IPS-20b (cell line): Measurements from ENCODE around the gene TBX10.
"Not testable (repeated sequence)": the region's sequence is repeated elsewhere in the genome, so short reads cannot be mapped to it uniquely, and the experiment has no call there.

Source experiments
- H3K27ac ChIP-seq: one replicate; pipeline ENCODE4 v1.5.1; 2013; ENCODE audit warnings: low read length
- H3K27me3 ChIP-seq: 2 replicates; pipeline ENCODE4 v1.6.1; 2013; ENCODE audit warnings: mild to moderate bottlenecking, low read length, inconsistent platforms; ENCODE audit not compliant: insufficient read depth
- H3K36me3 ChIP-seq: 2 replicates; pipeline ENCODE4 v1.6.1; 2013; ENCODE audit warnings: low read depth, mild to moderate bottlenecking, inconsistent platforms, low read length, moderate library complexity; ENCODE audit not compliant: insufficient read depth
- H3K4me1 ChIP-seq: 2 replicates; pipeline ENCODE4 v1.6.1; 2013; ENCODE audit warnings: mild to moderate bottlenecking, control low read depth, inconsistent platforms, low read length, moderate library complexity; ENCODE audit not compliant: insufficient read depth
- H3K4me3 ChIP-seq: 2 replicates; pipeline ENCODE4 v1.5.1; 2013; ENCODE audit warnings: mild to moderate bottlenecking, low read length, inconsistent platforms
- H3K9ac ChIP-seq: 2 replicates; pipeline ENCODE4 v1.6.1; 2013; ENCODE audit warnings: low read depth, mild to moderate bottlenecking, inconsistent platforms, low read length, moderate library complexity
- H3K9me3 ChIP-seq: 2 replicates; pipeline ENCODE4 v1.6.1; 2013; ENCODE audit warnings: mild to moderate bottlenecking, low read depth, low read length, inconsistent platforms; ENCODE audit not compliant: insufficient read depth

The TBX10 gene

GRCh38 chr11:67639438-67639859 lies at the start of gene TBX10:
Gene TBX10 (minus strand): TSS chr11:67639763. CDS start chr11:67639472, 291 bp downstream.
- no peak within 1 kb of the TSS for H3K9ac ChIP-seq
- H3K27me3 ChIP-seq = peaks cover 19% of the 10 kb centered on the region
- no peaks in the 10 kb centered on the region; the same call in 1 of the 2 replicates for H3K9me3 ChIP-seq
- no peaks in the 10 kb centered on the region for H3K4me1 ChIP-seq
- no peak within 1 kb of the TSS for H3K27ac ChIP-seq
- no peak within 1 kb of the TSS for H3K4me3 ChIP-seq
- H3K36me3 ChIP-seq = no peaks in the 10 kb centered on the region

- Histone ChIP-seq H3K27me3 (no peaks in the 10 kb centered on the region), H3K4me1 (no peaks in the 10 kb centered on the region; the same call in 1 of the 2 replicates), H3K36me3 (no peaks in the 10 kb centered on the region), H3K4me3 (no peak overlapping the region), H3K9me3 (no peaks in the 10 kb centered on the region; the same call in 1 of the 2 replicates), H3K9ac (no peak overlapping the region), H3K27ac (no peak overlapping the region)
These were observed 49.6 kb upstream of the TBX10 start for GRCh38 chr11:67689178-67689577.

- H3K4me1 ChIP-seq = no peaks in the 10 kb centered on the region; the same call in none of the 2 replicates
- H3K27me3 ChIP-seq = no peaks in the 10 kb centered on the region
- no peaks in the 10 kb centered on the region; the same call in 1 of the 2 replicates for H3K9me3 ChIP-seq
- H3K4me3 ChIP-seq = no peak overlapping the region
- H3K36me3 ChIP-seq = no peaks in the 10 kb centered on the region
- H3K9ac ChIP-seq = no peak overlapping the region
- no peak overlapping the region for H3K27ac ChIP-seq
These were observed 48.4 kb upstream of the TBX10 start for GRCh38 chr11:67687986-67688385.

GRCh38 chr11:67685641-67686332 lies 46.2 kb upstream of the TBX10 start:
- H3K36me3 ChIP-seq, H3K9me3 ChIP-seq, H3K27me3 ChIP-seq, H3K4me3 ChIP-seq, H3K9ac ChIP-seq, H3K4me1 ChIP-seq, H3K27ac ChIP-seq: not testable (repeated sequence)

- not testable (repeated sequence) for H3K27ac ChIP-seq, H3K9me3 ChIP-seq, H3K9ac ChIP-seq, H3K27me3 ChIP-seq, H3K4me1 ChIP-seq, H3K36me3 ChIP-seq, H3K4me3 ChIP-seq
These were observed 42.8 kb upstream of the TBX10 start for GRCh38 chr11:67682126-67683034.

- H3K27ac ChIP-seq = no peak overlapping the region
These were observed 41.3 kb upstream of the TBX10 start for GRCh38 chr11:67680696-67681470.

GRCh38 chr11:67675058-67675747 lies 35.6 kb upstream of the TBX10 start:
- H3K9me3 ChIP-seq = no peaks in the 10 kb centered on the region
- H3K36me3 ChIP-seq = no peaks in the 10 kb centered on the region
- H3K9ac ChIP-seq = no peak overlapping the region
- H3K27ac ChIP-seq = no peak overlapping the region
- no peaks in the 10 kb centered on the region for H3K4me1 ChIP-seq
- no peak overlapping the region for H3K4me3 ChIP-seq
- no peaks in the 10 kb centered on the region for H3K27me3 ChIP-seq

More at GRCh38 chr11:67680696-67681470, 41.3 kb upstream of the TBX10 start:
- H3K36me3 ChIP-seq = no peaks in the 10 kb centered on the region
- no peaks in the 10 kb centered on the region for H3K9me3 ChIP-seq
- no peak overlapping the region for H3K4me3 ChIP-seq
- no peak overlapping the region for H3K9ac ChIP-seq
- no peaks in the 10 kb centered on the region for H3K27me3 ChIP-seq
- H3K4me1 ChIP-seq = no peaks in the 10 kb centered on the region; the same call in none of the 2 replicates

GRCh38 chr11:67674442-67674871 lies 34.9 kb upstream of the TBX10 start, which contains the start of gene ALDH3B2:
Gene ALDH3B2 (minus strand): TSS chr11:67674623. CDS start chr11:67666935, 7,688 bp downstream.
- no peak within 1 kb of the TSS for H3K9ac ChIP-seq
- H3K27me3 ChIP-seq = no peaks in the 10 kb centered on the region
- no peak within 1 kb of the TSS for H3K4me3 ChIP-seq

GRCh38 chr11:67673902-67674301 lies 34.3 kb upstream of the TBX10 start:
- no peak overlapping the region for H3K9ac ChIP-seq
- H3K4me3 ChIP-seq = no peak overlapping the region
- no peaks in the 10 kb centered on the region for H3K4me1 ChIP-seq
- no peak overlapping the region for H3K27ac ChIP-seq
- no peaks in the 10 kb centered on the region for H3K9me3 ChIP-seq
- no peaks in the 10 kb centered on the region for H3K36me3 ChIP-seq
- no peaks in the 10 kb centered on the region for H3K27me3 ChIP-seq

More at GRCh38 chr11:67674442-67674871, 34.9 kb upstream of the TBX10 start, which contains the start of gene ALDH3B2:
- no peaks in the 10 kb centered on the region for H3K36me3 ChIP-seq
- H3K4me1 ChIP-seq = no peaks in the 10 kb centered on the region
- no peak within 1 kb of the TSS for H3K27ac ChIP-seq
- H3K9me3 ChIP-seq = no peaks in the 10 kb centered on the region

GRCh38 chr11:67673358-67673757 lies 33.8 kb upstream of the TBX10 start:
- H3K9ac ChIP-seq = no peak overlapping the region
- no peaks in the 10 kb centered on the region for H3K4me1 ChIP-seq
- no peak overlapping the region for H3K4me3 ChIP-seq
- no peaks in the 10 kb centered on the region for H3K27me3 ChIP-seq
- H3K9me3 ChIP-seq = no peaks in the 10 kb centered on the region
- no peaks in the 10 kb centered on the region for H3K36me3 ChIP-seq
- no peak overlapping the region for H3K27ac ChIP-seq

GRCh38 chr11:67671211-67671520 lies 31.6 kb upstream of the TBX10 start:
- H3K27me3 ChIP-seq = no peaks in the 10 kb centered on the region
- no peaks in the 10 kb centered on the region for H3K9me3 ChIP-seq
- H3K27ac ChIP-seq = no peak overlapping the region
- H3K4me1 ChIP-seq = no peaks in the 10 kb centered on the region
- H3K36me3 ChIP-seq = no peaks in the 10 kb centered on the region
- no peak overlapping the region for H3K4me3 ChIP-seq
- no peak overlapping the region for H3K9ac ChIP-seq
